GM19193 (cell line): ENCODE results near the gene TBC1D24.

Experiments
- POLR2A ChIP-seq: IDR thresholded peaks from 4 replicates; pipeline ENCODE4 v1.6.1; 2011; ENCODE audit not compliant: insufficient read depth, insufficient read length; ENCODE audit errors: extremely low read depth

Gene TBC1D24

DNA sequence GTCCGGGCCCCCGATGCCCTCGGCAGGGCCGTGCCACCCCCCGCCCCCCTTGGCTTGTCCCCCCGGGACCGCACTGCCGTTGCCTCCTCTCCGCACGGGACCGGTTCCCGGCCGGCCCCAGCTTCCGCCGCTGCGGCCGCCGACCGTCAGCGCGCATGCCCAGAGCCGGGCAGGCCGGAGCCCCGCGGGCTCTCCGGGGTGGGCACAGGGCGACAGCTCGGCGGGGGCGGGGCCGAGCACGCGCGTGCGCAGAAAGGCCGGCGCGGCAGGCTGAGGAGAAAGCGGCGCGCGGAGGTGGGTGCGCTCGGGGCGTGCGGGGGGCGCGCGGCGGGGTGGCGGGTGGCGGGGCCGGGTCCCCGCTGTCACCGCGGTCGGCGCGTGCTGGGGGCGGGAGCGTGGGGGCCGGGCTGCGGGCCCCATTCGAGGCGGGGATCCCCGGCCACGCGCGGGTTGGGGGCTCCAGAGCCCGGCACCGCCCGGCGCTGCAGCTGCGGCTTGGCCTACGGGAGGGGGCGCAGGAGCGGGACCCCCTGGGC lies at the start of gene TBC1D24:
Gene TBC1D24 (plus strand): TSS at position 251 of the 536 bp plus-strand sequence. CDS start 21,022 bp downstream, outside the sequence.
- TF ChIP-seq POLR2A, result peak; percentile 80

DNA sequence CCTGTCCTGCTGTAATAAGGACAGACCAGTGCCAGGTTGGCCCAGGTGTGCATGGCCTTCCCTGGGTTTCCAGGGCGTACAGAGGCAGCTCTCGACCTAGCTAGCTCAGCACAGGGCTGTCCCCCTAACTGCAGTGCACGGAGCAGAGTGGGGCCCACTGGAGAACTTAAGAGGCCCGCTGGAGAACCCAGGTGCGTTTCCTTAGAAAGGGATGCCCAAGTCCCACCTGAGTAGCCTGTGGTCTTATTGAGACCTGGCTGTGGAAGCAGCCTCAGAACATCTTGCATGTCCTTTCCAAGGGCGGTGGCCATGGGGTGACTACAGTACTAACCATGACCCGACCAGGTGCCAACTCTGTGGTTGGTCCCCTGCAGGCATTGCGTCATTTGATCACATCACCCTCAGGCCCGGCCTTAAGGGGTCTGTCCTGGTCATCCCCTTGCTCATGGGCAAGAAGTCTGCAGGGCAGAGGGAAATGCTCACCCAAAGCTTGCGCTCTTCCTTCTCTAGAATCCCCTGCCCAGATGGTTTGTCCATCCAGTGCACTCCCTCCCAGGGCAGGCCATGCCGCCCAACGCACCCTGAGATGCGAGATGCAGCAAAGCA lies 49.0 kb upstream of the TBC1D24 start:
- TF ChIP-seq POLR2A, result no peak

DNA sequence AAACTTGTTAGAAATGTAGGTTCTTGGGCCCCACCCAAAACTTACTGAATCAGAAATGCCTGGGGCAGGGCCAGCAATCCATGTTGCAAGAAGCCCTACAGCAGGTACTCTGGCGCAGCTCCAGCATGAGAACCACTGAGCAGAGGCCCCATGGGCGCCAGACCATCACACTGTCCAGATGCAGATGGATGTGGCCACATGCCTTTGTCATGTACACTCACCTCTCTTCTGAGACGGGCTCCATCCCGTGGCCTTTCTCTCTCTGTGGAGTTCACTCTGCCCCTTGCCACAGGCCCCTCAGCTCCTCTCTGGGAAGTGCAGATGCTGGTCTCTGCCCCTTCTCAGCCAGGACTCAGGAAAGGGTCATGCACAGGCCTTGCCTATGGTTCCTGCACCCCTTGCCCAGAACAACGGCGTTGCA lies 48.0 kb upstream of the TBC1D24 start:
- TF ChIP-seq POLR2A, result no peak

DNA sequence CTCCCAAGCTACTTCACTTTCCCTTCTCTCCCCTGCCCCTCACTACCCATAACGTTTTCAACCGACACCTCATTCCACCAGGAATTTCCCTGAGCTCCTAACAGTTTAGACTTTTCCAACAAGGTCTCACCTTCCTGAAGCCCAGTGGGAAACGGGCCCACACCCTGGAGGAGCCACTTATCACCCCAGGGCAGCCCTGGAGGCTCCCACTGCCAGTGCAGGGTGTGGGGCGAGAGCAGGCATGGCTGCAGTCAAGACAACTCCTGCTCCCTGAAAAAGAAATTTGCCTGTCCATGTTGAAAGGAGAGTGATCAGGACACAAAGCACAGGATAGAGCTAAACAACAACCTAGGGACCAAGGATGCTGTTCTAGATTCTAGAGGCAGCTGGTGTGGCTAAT lies 47.4 kb upstream of the TBC1D24 start:
- no peak for TF ChIP-seq POLR2A

DNA sequence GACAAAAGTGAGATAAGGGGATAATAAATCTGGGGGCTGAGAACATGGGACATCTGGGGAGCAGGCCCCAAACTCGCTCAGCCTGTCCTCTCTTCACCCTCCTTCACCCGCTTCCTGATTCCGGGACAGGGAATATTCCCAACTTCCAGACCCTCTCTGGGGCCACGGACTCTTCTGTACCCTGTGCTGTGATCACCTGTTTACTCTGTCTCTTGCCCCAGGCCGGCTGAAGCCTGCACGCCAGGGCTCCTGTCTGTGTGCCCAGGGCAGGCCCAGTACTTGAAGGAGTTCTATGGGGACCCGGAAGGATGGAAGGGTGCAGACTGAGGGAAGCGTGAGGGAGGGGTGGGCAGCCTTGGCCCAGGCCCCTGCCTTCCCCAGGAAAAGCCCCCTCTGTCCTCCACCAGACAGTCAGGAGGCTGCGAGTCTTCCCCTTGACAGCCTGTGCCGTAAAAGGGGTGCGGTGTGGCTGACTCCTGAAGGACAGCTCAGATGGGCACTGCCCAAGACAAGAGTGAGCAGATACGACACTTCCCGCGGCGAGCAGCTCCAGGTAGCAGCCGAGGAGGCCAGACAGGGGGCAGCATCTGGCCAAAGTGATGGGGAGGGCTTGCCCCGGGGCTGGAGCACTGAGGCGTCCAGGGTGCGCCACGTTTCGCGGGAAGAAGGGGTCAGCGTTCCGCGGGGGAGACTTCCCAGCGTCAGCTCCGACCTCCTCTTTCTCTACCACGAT lies 46.7 kb upstream of the TBC1D24 start:
- no peak for TF ChIP-seq POLR2A

DNA sequence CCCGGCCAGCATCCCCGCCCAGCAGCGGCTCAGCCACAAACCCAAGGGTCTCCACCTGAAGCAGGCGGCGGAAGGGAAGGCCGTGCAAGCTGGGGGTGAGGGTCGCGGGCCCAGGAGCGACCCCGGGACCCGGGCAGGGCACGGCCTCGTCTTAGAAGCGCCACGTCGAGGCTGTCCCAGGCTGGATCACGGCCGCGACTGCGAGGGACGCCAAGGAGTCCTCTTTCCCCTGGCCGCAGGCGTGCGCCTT lies 46.2 kb upstream of the TBC1D24 start:
- TF ChIP-seq POLR2A, result no peak

- peak; percentile 75 for TF ChIP-seq POLR2A
These were observed 45.7 kb upstream of the TBC1D24 start, which contains the start of gene CCNF for GRCh38 chr16:2429034-2429770. CCNF (plus strand) TSS chr16:2429447; CDS start chr16:2429482, 35 bp downstream.

- TF ChIP-seq POLR2A, result no peak
These were observed 44.9 kb upstream of the TBC1D24 start for GRCh38 chr16:2429771-2430663.

DNA sequence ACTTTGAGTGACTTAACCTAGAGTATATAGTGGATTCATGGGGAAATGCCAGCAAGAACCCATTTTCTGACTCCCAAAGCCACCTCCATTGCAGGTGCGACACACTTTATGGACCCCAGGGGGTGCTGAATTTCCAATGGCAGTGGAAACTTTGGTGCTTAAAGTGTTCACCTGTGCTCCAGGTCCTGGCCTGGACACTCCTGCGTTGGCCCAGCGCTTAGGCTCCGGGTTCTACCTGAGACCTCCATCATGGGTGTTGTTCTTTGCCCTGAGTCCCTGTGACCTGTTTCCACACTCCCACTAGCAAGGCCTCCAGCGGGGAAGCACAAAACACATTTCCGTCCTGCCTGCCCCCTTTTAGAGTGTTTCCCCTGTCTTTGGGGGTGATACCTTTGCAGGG lies 42.6 kb upstream of the TBC1D24 start:
- no peak for TF ChIP-seq POLR2A

- TF ChIP-seq POLR2A, result no peak
These were observed 42.0 kb upstream of the TBC1D24 start for GRCh38 chr16:2432801-2433505.

GRCh38 chr16:2436110-2436509 lies 38.8 kb upstream of the TBC1D24 start:
- TF ChIP-seq POLR2A, result no peak

DNA sequence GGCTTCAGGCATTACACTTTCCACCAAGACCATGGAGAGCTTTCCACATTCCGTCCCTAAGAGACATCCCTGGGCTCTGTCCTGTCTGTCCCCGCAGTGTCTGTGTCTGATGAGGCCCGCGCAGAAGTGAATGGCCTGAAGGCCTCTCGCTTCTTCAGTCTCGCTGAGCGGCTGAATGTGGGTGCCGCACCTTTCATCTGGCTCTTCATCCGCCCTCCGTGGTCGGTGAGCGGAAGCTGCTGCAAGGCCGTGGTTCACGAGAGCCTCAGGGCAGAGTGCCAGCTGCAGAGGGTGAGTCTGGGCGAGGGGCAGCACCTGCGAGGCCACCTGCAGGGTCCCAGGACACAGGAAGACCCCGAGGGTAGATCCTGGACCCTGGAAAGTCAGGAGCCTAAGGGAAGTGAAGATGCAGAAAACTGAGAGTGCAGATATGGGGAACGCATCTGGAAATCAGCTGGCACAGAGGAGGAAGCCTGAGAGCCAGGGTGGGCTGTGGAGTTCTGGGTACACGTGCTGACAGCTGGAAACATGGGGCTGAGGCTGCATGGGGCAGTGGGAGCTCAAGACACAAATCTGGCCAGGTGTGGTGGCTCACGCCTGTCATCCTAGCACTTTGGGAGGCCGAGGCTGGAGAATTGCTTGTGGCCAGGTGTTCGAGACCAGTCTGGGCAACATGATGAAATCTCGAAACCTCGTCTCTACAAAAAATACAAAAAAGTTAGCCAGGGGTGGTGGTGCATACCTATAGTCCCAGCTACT lies 37.7 kb upstream of the TBC1D24 start:
- no peak for TF ChIP-seq POLR2A

DNA sequence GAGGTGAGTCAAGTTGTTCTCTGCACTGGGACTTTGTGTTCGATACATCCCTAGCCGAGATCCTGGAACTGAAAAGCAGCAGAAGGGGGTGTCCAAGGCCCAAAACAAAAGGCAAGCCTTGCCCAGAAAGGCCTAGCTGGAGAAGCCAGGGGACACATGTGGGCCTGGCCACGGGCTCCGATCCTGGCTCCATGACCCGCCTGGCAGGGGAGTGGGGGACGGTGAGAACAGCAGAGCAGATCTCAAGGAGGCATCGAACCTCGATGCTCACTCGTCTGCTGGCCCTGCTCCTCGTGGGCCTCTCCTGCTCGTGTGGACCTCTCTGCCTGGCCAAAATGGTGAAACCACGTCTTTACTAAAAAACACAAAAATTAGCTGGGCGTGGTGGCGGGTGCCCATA lies 36.8 kb upstream of the TBC1D24 start:
- no peak for TF ChIP-seq POLR2A
